ENCODE data around the gene RFX7. TPM values are rescaled to one million over a fixed set of nuclear protein-coding genes. Genes with fewer than 3 reads are reported as not detected.
A peak's percentile ranks its signal among the peaks of the same experiment; 100 is the strongest.
"Not testable (repeated sequence)": the region's sequence is repeated elsewhere in the genome, so short reads cannot be mapped to it uniquely, and the experiment has no call there.

The RFX7 gene
- total RNA-seq, 1 donor from 2014 or later: 36.3 TPM

GRCh38 chr15:56207711-56208110, 36.0 kb downstream of the RFX7 start:
- Mint-ChIP-seq H3K4me3 (peak overlapping the region; percentile 52), H3K27me3 (no peaks in the 10 kb centered on the region), H3K36me3 (ENCODE audit: low read depth) (peaks cover 37% of the 10 kb centered on the region), H3K27ac (peak overlapping the region; percentile 52), H3K4me1 (peaks cover 49% of the 10 kb centered on the region), H3K9me3 (peaks cover 15% of the 10 kb centered on the region)
- peak; percentile 63 for DNase-seq
- intact Hi-C loops (cut with micrococcal nuclease): loop anchor here (5.0 kb wide), 1 partner anchor 35 kb away; the partner anchor contains the start of gene RFX7

- peaks cover 34% of the 10 kb centered on the region for H3K36me3 Mint-ChIP-seq (ENCODE audit: low read depth)
- no peak for DNase-seq
- peaks cover 15% of the 10 kb centered on the region for H3K9me3 Mint-ChIP-seq
- no peak overlapping the region for H3K27ac Mint-ChIP-seq
- H3K4me1 Mint-ChIP-seq: peaks cover 49% of the 10 kb centered on the region
- no peaks in the 10 kb centered on the region for H3K27me3 Mint-ChIP-seq
- H3K4me3 Mint-ChIP-seq: no peak overlapping the region
- intact Hi-C loops (cut with micrococcal nuclease): loop anchor here (5.0 kb wide), 1 partner anchor 35 kb away; the partner anchor contains the start of gene RFX7
Measured at GRCh38 chr15:56207092-56207491, 36.6 kb downstream of the RFX7 start.

- DNase-seq: no peak
- Mint-ChIP-seq H3K4me1 (peaks cover 49% of the 10 kb centered on the region), H3K27me3 (no peaks in the 10 kb centered on the region), H3K9me3 (peaks cover 7% of the 10 kb centered on the region), H3K27ac (no peak overlapping the region), H3K36me3 (ENCODE audit: low read depth) (peaks cover 23% of the 10 kb centered on the region), H3K4me3 (no peak overlapping the region)
- intact Hi-C loops (cut with micrococcal nuclease): loop anchor here (5.0 kb wide), 1 partner anchor 37 kb away; the partner anchor contains the start of gene RFX7
Measured at GRCh38 chr15:56205061-56205876, 38.4 kb downstream of the RFX7 start.

- intact Hi-C loops (cut with micrococcal nuclease); H3K9me3 Mint-ChIP-seq; H3K27ac Mint-ChIP-seq; H3K4me3 Mint-ChIP-seq; H3K27me3 Mint-ChIP-seq; DNase-seq: not testable (repeated sequence)
- peaks cover 17% of the 10 kb centered on the region for H3K36me3 Mint-ChIP-seq (ENCODE audit: low read depth)
- H3K4me1 Mint-ChIP-seq: peaks cover 46% of the 10 kb centered on the region
Measured at GRCh38 chr15:56203312-56203922, 40.3 kb downstream of the RFX7 start.

- Mint-ChIP-seq H3K4me1 (peaks cover 39% of the 10 kb centered on the region), H3K36me3 (ENCODE audit: low read depth) (peaks cover 17% of the 10 kb centered on the region), H3K27ac (no peak overlapping the region), H3K27me3 (no peaks in the 10 kb centered on the region), H3K4me3 (no peak overlapping the region), H3K9me3 (peaks cover 7% of the 10 kb centered on the region)
- intact Hi-C loops (cut with micrococcal nuclease): no loop called here
- no peak for DNase-seq
Measured at GRCh38 chr15:56202701-56203100, 41.0 kb downstream of the RFX7 start.

- Mint-ChIP-seq H3K4me1 (peaks cover 15% of the 10 kb centered on the region), H3K9me3 (no peaks in the 10 kb centered on the region), H3K27me3 (no peaks in the 10 kb centered on the region), H3K27ac (no peak overlapping the region), H3K4me3 (no peak overlapping the region), H3K36me3 (ENCODE audit: low read depth) (peaks cover 14% of the 10 kb centered on the region)
- DNase-seq: no peak
- intact Hi-C loops (cut with micrococcal nuclease): no loop called here
Measured at GRCh38 chr15:56199038-56199437, 44.6 kb downstream of the RFX7 start.

- H3K36me3 Mint-ChIP-seq (ENCODE audit: low read depth): peaks cover 14% of the 10 kb centered on the region
- H3K9me3 Mint-ChIP-seq: no peaks in the 10 kb centered on the region
- DNase-seq: no peak
- H3K4me1 Mint-ChIP-seq: peaks cover 13% of the 10 kb centered on the region
- H3K4me3 Mint-ChIP-seq: no peak overlapping the region
- H3K27me3 Mint-ChIP-seq: no peaks in the 10 kb centered on the region
- H3K27ac Mint-ChIP-seq: no peak overlapping the region
- intact Hi-C loops (cut with micrococcal nuclease): no loop called here
Measured at GRCh38 chr15:56194035-56194434, 49.6 kb downstream of the RFX7 start.

GRCh38 chr15:56192659-56193442, 50.8 kb downstream of the RFX7 start:
- Mint-ChIP-seq H3K36me3 (ENCODE audit: low read depth) (peaks cover 14% of the 10 kb centered on the region), H3K27ac (no peak overlapping the region), H3K27me3 (no peaks in the 10 kb centered on the region), H3K4me3 (no peak overlapping the region), H3K4me1 (peaks cover 17% of the 10 kb centered on the region), H3K9me3 (no peaks in the 10 kb centered on the region)
- intact Hi-C loops (cut with micrococcal nuclease): no loop called here
- DNase-seq: no peak

- Mint-ChIP-seq H3K27ac (no peak overlapping the region), H3K4me3 (no peak overlapping the region), H3K27me3 (no peaks in the 10 kb centered on the region), H3K9me3 (no peaks in the 10 kb centered on the region), H3K4me1 (peaks cover 31% of the 10 kb centered on the region), H3K36me3 (ENCODE audit: low read depth) (peaks cover 14% of the 10 kb centered on the region)
- DNase-seq: no peak
- intact Hi-C loops (cut with micrococcal nuclease): no loop called here
Measured at GRCh38 chr15:56187665-56188064, 56.0 kb downstream of the RFX7 start.

GRCh38 chr15:56185980-56186379, 57.7 kb downstream of the RFX7 start:
- Mint-ChIP-seq H3K27me3 (no peaks in the 10 kb centered on the region), H3K4me3 (no peak overlapping the region), H3K36me3 (ENCODE audit: low read depth) (peaks cover 14% of the 10 kb centered on the region), H3K4me1 (peaks cover 27% of the 10 kb centered on the region), H3K27ac (no peak overlapping the region), H3K9me3 (no peaks in the 10 kb centered on the region)
- intact Hi-C loops (cut with micrococcal nuclease): no loop called here
- DNase-seq: no peak

- intact Hi-C loops (cut with micrococcal nuclease): no loop called here
- Mint-ChIP-seq H3K4me1 (peaks cover 24% of the 10 kb centered on the region), H3K27me3 (no peaks in the 10 kb centered on the region), H3K9me3 (no peaks in the 10 kb centered on the region), H3K4me3 (no peak overlapping the region), H3K27ac (no peak overlapping the region), H3K36me3 (ENCODE audit: low read depth) (peaks cover 10% of the 10 kb centered on the region)
- DNase-seq: no peak
Measured at GRCh38 chr15:56184516-56184915, 59.2 kb downstream of the RFX7 start.

- Mint-ChIP-seq H3K4me1 (peaks cover 14% of the 10 kb centered on the region), H3K4me3 (no peak overlapping the region), H3K9me3 (peaks cover 5% of the 10 kb centered on the region), H3K27ac (no peak overlapping the region), H3K36me3 (ENCODE audit: low read depth) (peaks cover 18% of the 10 kb centered on the region), H3K27me3 (no peaks in the 10 kb centered on the region)
- intact Hi-C loops (cut with micrococcal nuclease): no loop called here
- DNase-seq: no peak
Measured at GRCh38 chr15:56180851-56181250, 62.8 kb downstream of the RFX7 start.

- DNase-seq: no peak
- peaks cover 42% of the 10 kb centered on the region for H3K36me3 Mint-ChIP-seq (ENCODE audit: low read depth)
- intact Hi-C loops (cut with micrococcal nuclease): no loop called here
- peaks cover 16% of the 10 kb centered on the region for H3K4me1 Mint-ChIP-seq
- H3K9me3 Mint-ChIP-seq: peaks cover 8% of the 10 kb centered on the region
- H3K27ac Mint-ChIP-seq: no peak overlapping the region
- no peaks in the 10 kb centered on the region for H3K27me3 Mint-ChIP-seq
- H3K4me3 Mint-ChIP-seq: no peak overlapping the region
Measured at GRCh38 chr15:56176996-56177395, 66.7 kb downstream of the RFX7 start.

- H3K36me3 Mint-ChIP-seq (ENCODE audit: low read depth): peaks cover 54% of the 10 kb centered on the region
- H3K27me3 Mint-ChIP-seq: no peaks in the 10 kb centered on the region
- H3K27ac Mint-ChIP-seq: no peak overlapping the region
- intact Hi-C loops (cut with micrococcal nuclease): no loop called here
- H3K9me3 Mint-ChIP-seq: peaks cover 17% of the 10 kb centered on the region
- H3K4me3 Mint-ChIP-seq: no peak overlapping the region
- H3K4me1 Mint-ChIP-seq: peaks cover 19% of the 10 kb centered on the region
- DNase-seq: no peak
Measured at GRCh38 chr15:56175788-56176187, 67.9 kb downstream of the RFX7 start.
